ENCODE measurements around the gene CCDC183. TPM values are rescaled to one million over a fixed set of nuclear protein-coding genes. Genes with fewer than 3 reads are reported as not detected.
"Not testable (repeated sequence)": the region's sequence is repeated elsewhere in the genome, so short reads cannot be mapped to it uniquely, and the experiment has no call there.

CCDC183 gene
- total RNA-seq, 1 experiment from 2014 or later: 3.6 TPM

DNA sequence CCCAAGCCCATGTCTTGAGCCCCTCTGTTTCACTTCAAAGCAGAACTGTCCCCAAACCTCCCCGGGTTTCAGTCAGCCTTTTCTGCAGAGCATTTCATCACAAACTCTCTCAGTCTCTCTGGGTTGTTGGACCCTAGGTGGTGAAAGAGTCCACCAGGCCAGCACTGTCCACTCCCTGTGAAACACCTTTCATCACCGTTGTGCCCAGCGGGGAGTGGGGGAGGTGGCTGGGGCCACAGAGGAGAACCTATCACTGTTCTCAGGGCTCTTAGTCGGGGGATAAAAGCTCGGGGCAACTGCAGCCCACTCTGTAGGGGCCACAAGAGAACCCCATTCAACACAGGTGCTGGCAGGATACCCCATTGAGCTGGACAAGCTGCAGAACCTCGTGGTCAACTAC lies 6.2 kb downstream of the CCDC183 start:
- H3K79me2 ChIP-seq (ENCODE audit: low read depth): no peaks in the 10 kb centered on the region
- intact Hi-C loops (cut with micrococcal nuclease; ENCODE audit: unreplicated experiment): no loop called here
- no peaks in the 10 kb centered on the region for H3K27me3 ChIP-seq (ENCODE audit: insufficient read depth, low read depth)
- no peak for DNase-seq
- CTCF ChIA-PET: no interaction called here
- no peaks in the 10 kb centered on the region for H4K20me1 ChIP-seq (ENCODE audit: insufficient read depth)
- no peaks in the 10 kb centered on the region for H3K9me2 ChIP-seq (ENCODE audit: insufficient read depth)
- POLR2A ChIA-PET (ENCODE audit: unreplicated experiment): interaction anchor here (0.6 kb wide), 1 partner anchor 36 kb away, joined by 3 read pairs; no protein-coding TSS in a partner anchor
- no TSS peak for BruUV-seq (replicated peaks)
- peaks cover 20% of the 10 kb centered on the region for H3F3A ChIP-seq (ENCODE audit: insufficient read depth, low read depth)
- no peak overlapping the region for H3K27ac ChIP-seq
- no peaks in the 10 kb centered on the region for H3K36me3 ChIP-seq (ENCODE audit: low read depth)
- no peaks in the 10 kb centered on the region for H3K9me3 ChIP-seq (ENCODE audit: insufficient read depth, low read depth)
- H3K4me1 ChIP-seq (replicated peaks; ENCODE audit: insufficient read depth): peaks cover 29% of the 10 kb centered on the region
- H2AFZ ChIP-seq: no peak overlapping the region
- no peak overlapping the region for H3K4me3 ChIP-seq
- H3K4me2 ChIP-seq: no peak overlapping the region
- TF ChIP-seq, protein P1, sequence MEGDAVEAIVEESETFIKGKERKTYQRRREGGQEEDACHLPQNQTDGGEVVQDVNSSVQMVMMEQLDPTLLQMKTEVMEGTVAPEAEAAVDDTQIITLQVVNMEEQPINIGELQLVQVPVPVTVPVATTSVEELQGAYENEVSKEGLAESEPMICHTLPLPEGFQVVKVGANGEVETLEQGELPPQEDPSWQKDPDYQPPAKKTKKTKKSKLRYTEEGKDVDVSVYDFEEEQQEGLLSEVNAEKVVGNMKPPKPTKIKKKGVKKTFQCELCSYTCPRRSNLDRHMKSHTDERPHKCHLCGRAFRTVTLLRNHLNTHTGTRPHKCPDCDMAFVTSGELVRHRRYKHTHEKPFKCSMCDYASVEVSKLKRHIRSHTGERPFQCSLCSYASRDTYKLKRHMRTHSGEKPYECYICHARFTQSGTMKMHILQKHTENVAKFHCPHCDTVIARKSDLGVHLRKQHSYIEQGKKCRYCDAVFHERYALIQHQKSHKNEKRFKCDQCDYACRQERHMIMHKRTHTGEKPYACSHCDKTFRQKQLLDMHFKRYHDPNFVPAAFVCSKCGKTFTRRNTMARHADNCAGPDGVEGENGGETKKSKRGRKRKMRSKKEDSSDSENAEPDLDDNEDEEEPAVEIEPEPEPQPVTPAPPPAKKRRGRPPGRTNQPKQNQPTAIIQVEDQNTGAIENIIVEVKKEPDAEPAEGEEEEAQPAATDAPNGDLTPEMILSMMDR (conservative IDR thresholded peaks at IDR 0.05): no peak
- no peak for TF ChIP-seq EZH2 (IDR thresholded peaks at IDR 0.05; ENCODE audit: low read depth)

DNA sequence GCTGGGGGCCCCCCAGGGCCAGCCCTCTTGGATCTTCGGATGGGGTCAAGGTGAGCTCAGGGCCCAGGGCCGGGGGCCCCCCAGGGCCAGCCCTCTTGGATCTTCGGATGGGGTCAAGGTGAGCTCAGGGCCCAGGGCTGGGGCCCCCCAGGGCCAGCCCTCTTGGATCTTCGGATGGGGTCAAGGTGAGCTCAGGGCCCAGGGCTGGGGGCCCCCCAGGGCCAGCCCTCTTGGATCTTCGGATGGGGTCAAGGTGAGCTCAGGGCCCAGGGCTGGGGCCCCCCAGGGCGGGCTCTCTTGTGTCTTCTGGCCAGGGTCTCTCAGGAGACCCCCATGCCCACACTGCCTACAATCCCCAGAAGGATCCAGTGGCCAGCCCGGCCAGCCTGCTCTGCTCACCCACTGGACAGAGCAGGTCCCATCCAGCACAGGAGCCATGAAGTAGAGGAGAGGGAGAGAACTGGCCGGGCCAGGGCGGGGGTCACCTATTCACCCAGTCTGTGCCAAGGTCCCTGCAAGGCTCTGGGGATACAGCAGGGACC lies 6.9 kb downstream of the CCDC183 start:
- H3K27me3 ChIP-seq (ENCODE audit: insufficient read depth, low read depth); H3K27ac ChIP-seq; CTCF ChIA-PET; POLR2A ChIA-PET (ENCODE audit: unreplicated experiment); H3K9me3 ChIP-seq (ENCODE audit: insufficient read depth, low read depth); intact Hi-C loops (cut with micrococcal nuclease; ENCODE audit: unreplicated experiment); H4K20me1 ChIP-seq (ENCODE audit: insufficient read depth); H3K4me3 ChIP-seq; DNase-seq; BruUV-seq (replicated peaks); H3K4me2 ChIP-seq; H3K36me3 ChIP-seq (ENCODE audit: low read depth); H2AFZ ChIP-seq; H3K79me2 ChIP-seq (ENCODE audit: low read depth); H3K9me2 ChIP-seq (ENCODE audit: insufficient read depth): not testable (repeated sequence)
- Histone ChIP-seq H3K4me1 (replicated peaks; ENCODE audit: insufficient read depth) (peaks cover 29% of the 10 kb centered on the region), H3F3A (ENCODE audit: insufficient read depth, low read depth) (peaks cover 20% of the 10 kb centered on the region)

DNA sequence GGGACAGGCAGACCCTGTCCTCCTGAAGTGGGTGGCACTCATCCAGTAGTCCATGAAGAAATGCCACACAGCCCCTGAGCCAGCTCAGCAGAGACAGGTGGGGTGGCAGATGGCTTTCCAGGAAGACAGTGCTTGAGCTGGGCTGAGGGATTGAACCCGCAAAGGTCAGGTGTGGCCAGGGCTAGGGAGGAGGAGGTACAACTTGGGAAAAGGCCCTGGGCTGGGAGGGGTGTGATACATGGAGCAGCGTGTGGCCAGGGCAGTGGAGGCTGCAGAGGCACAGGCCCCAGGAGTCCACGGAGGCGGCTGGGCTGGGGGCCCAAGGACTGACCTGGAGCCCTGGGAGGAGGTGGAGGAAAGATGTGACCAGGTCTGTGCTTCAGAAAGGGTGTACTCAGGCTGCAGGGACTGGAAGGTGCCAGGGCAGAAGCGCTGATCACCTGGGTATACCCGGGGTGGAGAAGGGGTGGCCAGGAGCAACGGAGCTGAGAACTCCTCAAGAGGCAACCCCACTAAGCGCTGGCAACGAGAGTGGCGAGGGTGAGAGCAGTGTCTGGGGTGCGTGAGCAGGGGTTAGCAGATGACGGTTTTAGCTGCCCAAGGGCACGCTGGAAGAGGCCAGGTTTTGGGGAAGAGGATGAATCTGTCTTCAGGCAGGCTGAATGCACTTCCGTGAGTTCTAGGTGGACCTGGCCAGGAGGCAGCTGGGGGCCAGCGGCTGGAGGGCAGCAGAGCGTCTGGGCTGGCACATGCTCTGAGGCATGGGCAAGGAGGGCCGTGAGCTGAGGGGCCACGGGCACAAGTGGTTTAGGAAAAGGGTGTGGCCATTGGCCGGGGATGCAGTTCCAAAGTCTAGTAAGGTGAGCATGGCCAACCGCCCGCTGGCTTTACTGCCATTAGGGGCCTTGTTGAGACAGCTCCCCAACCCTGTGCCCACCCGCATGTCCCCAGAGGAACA lies 7.7 kb downstream of the CCDC183 start:
- peaks cover 20% of the 10 kb centered on the region for H3F3A ChIP-seq (ENCODE audit: insufficient read depth, low read depth)
- intact Hi-C loops (cut with micrococcal nuclease; ENCODE audit: unreplicated experiment): no loop called here
- no TSS peak for BruUV-seq (replicated peaks)
- peaks cover 29% of the 10 kb centered on the region for H3K4me1 ChIP-seq (replicated peaks; ENCODE audit: insufficient read depth)
- POLR2A ChIA-PET (ENCODE audit: unreplicated experiment): no interaction called here
- CTCF ChIA-PET: interaction anchor here (0.6 kb wide), 1 partner anchor 75 kb away, joined by 5 read pairs; no protein-coding TSS in a partner anchor
- no peak overlapping the region for H2AFZ ChIP-seq
- no peaks in the 10 kb centered on the region for H3K36me3 ChIP-seq (ENCODE audit: low read depth)
- H4K20me1 ChIP-seq (ENCODE audit: insufficient read depth): no peaks in the 10 kb centered on the region
- no peak overlapping the region for H3K27ac ChIP-seq
- TF ChIP-seq, protein P1 (conservative IDR thresholded peaks at IDR 0.05): no peak
- no peak for TF ChIP-seq EZH2 (IDR thresholded peaks at IDR 0.05; ENCODE audit: low read depth)
- no peaks in the 10 kb centered on the region for H3K9me2 ChIP-seq (ENCODE audit: insufficient read depth)
- H3K4me3 ChIP-seq: no peak overlapping the region
- H3K4me2 ChIP-seq: no peak overlapping the region
- no peaks in the 10 kb centered on the region for H3K9me3 ChIP-seq (ENCODE audit: insufficient read depth, low read depth)
- H3K27me3 ChIP-seq (ENCODE audit: insufficient read depth, low read depth): no peaks in the 10 kb centered on the region
- DNase-seq: no peak
- H3K79me2 ChIP-seq (ENCODE audit: low read depth): peaks cover 7% of the 10 kb centered on the region
